HepG2 (cell line): ENCODE measurements around the gene SIRT5. TPM values are rescaled to one million over a fixed set of nuclear protein-coding genes. Genes with fewer than 3 reads are reported as not detected.

ENCODE experiments used
- ATAC-seq: fragments of 200-7000 bp; cut with Tn5 transposase; 3 replicates; pipeline ENCODE4 v1.9.1; 2020; ENCODE audit warnings: mild to moderate bottlenecking, moderate library complexity
- BruUV-seq: library from RNA; stranded (reverse); fragments of 400-500 nt; replicated peaks from 2 replicates; lab custom pipeline; 2021; lab: Mats Ljungman, UMichigan
- CTCF ChIA-PET: fragments of 300-600 bp; formaldehyde crosslinking; extraction: SDS; loops from one replicate; lab custom pipeline; 2021; ENCODE audit warnings: low total read pairs, inconsistent platforms, low intra/inter-chr PET ratio; lab: Yijun Ruan, JAX
- POLR2A ChIA-PET: fragments of 350-600 bp; sonication (Branson Sonifier 250); formaldehyde crosslinking; loops from one replicate; lab custom pipeline; 2020; ENCODE audit warnings: antibody characterized with exemption, inconsistent platforms; lab: Yijun Ruan, JAX
- DNase-seq: peaks from one replicate; pipeline ENCODE4 v3.0.0-alpha.2; 2015; ENCODE audit warnings: low spot score
- FAIRE-seq: peaks from 3 replicates; lab custom pipeline; 2011; peaks lifted over from hg19 to GRCh38; lab: Jason Lieb, UNC
- H2AFZ ChIP-seq: one replicate; pipeline ENCODE4 v1.6.1; 2011; ENCODE audit warnings: low read length, inconsistent platforms
- H3K27ac ChIP-seq: fragments of 300-600 bp; 3 replicates; pipeline ENCODE4 v1.8.0; 2011; ENCODE audit warnings: mixed run types, mild to moderate bottlenecking, mixed read lengths, low read length, inconsistent platforms; ENCODE audit not compliant: insufficient read depth; ENCODE audit errors: extremely low read length
- H3K27me3 ChIP-seq, 2 experiments: fragments of 200-600 bp in 1 of 2; 2 replicates in 1 of 2; 3 replicates in 1 of 2; pipeline versions ENCODE4 v1.6.0 to v1.8.0; 2011; ENCODE audit warnings: low read length in 2 of 2, mild to moderate bottlenecking in 2 of 2, moderate library complexity in 2 of 2, inconsistent platforms in 1 of 2; ENCODE audit not compliant: insufficient read depth in 2 of 2, control insufficient read depth in 1 of 2
- H3K36me3 ChIP-seq, 2 experiments: fragments of 200-600 bp in 1 of 2; replicated peaks in 1 of 2; 2 replicates in 1 of 2; 3 replicates in 1 of 2; pipeline versions ENCODE4 v1.5.1 to v1.8.0; 2011; ENCODE audit warnings: low read length in 2 of 2, inconsistent platforms in 1 of 2; ENCODE audit not compliant: insufficient read depth in 2 of 2, control insufficient read depth in 1 of 2
- H3K4me1 ChIP-seq: 2 replicates; pipeline ENCODE4 v1.5.1; 2012; ENCODE audit warnings: low read length, inconsistent platforms; ENCODE audit not compliant: insufficient read depth
- H3K4me2 ChIP-seq: 2 replicates; pipeline ENCODE4 v1.6.0; 2011; ENCODE audit warnings: low read depth, low read length, inconsistent platforms
- H3K4me3 ChIP-seq, 3 experiments: fragments of 200-600 bp in 1 of 3; sonication (generic), shearing (Covaris generic) in 1 of 3; replicated peaks in 1 of 3; 2 replicates each; pipeline ENCODE4 v1.5.1; 2011 to 2016; ENCODE audit warnings: low read length in 3 of 3, inconsistent platforms in 2 of 3, low read depth in 2 of 3, mild to moderate bottlenecking in 2 of 3, control low read depth in 1 of 3, mixed read lengths in 1 of 3; ENCODE audit not compliant: insufficient read depth in 1 of 3
- H3K79me2 ChIP-seq: one replicate; pipeline ENCODE4 v1.6.1; 2011; ENCODE audit warnings: low read length, inconsistent platforms; ENCODE audit not compliant: insufficient read depth
- H3K9ac ChIP-seq: 2 replicates; pipeline ENCODE4 v1.6.0; 2011; ENCODE audit warnings: mild to moderate bottlenecking, low read depth, low read length, inconsistent platforms; ENCODE audit not compliant: insufficient read depth
- H3K9me3 ChIP-seq: 2 replicates; pipeline ENCODE4 v1.5.1; 2012; ENCODE audit warnings: mild to moderate bottlenecking, low read length
- H4K20me1 ChIP-seq: 2 replicates; pipeline ENCODE4 v1.6.0; 2011; ENCODE audit warnings: inconsistent platforms, mild to moderate bottlenecking, low read length, moderate library complexity; ENCODE audit not compliant: insufficient read depth
- ATF7 ChIP-seq, 2 experiments: fragments of 450-650 bp in 1 of 2; sonication (generic) in 1 of 2; formaldehyde crosslinking in 1 of 2; IDR thresholded peaks; 2 replicates each; pipeline versions ENCODE4 v1.4.0 to v1.6.1; 2016 to 2020; ENCODE audit warnings: antibody characterized with exemption in 1 of 2, mild to moderate bottlenecking in 1 of 2, missing genetic modification reagents in 1 of 2
- ATF7-NPFF ChIP-seq: sonication (generic); formaldehyde crosslinking; IDR thresholded peaks from 2 replicates; pipeline ENCODE4 v1.8.1; 2023; ENCODE audit warnings: mild to moderate bottlenecking, low read depth, missing genetic modification reagents, moderate library complexity
- CHD4 ChIP-seq: fragments of 200-600 bp; sonication (generic); IDR thresholded peaks from 2 replicates; pipeline ENCODE4 v1.7.0; 2017; ENCODE audit warnings: mild to moderate bottlenecking, low read length, borderline replicate concordance
- KDM1A ChIP-seq: IDR thresholded peaks from 2 replicates; pipeline ENCODE4 v1.6.1; 2016; ENCODE audit warnings: missing compliant biosample characterization
- MIER3 ChIP-seq: IDR thresholded peaks from 2 replicates; pipeline ENCODE4 v1.6.1; 2016; ENCODE audit warnings: missing compliant biosample characterization, borderline replicate concordance
- RARG ChIP-seq: sonication (generic); formaldehyde crosslinking; IDR thresholded peaks from 2 replicates; pipeline ENCODE4 v1.4.0; 2020; ENCODE audit warnings: low read depth, mild to moderate bottlenecking, missing genetic modification reagents
- RCOR2 ChIP-seq: IDR thresholded peaks from 2 replicates; pipeline ENCODE4 v1.6.1; 2016; ENCODE audit warnings: missing biosample characterization, missing genetic modification reagents
- SNAI1 ChIP-seq: sonication (generic); formaldehyde crosslinking; IDR thresholded peaks from 2 replicates; pipeline ENCODE4 v1.5.0; 2020; ENCODE audit warnings: mild to moderate bottlenecking, missing genetic modification reagents, borderline replicate concordance
- SOX5 ChIP-seq: IDR thresholded peaks from 2 replicates; pipeline ENCODE4 v1.6.1; 2016; ENCODE audit warnings: borderline replicate concordance
- ZFY ChIP-seq: sonication (generic); formaldehyde crosslinking; IDR thresholded peaks from 2 replicates; pipeline ENCODE4 v1.4.0; 2020; ENCODE audit warnings: missing genetic modification reagents
- ZIK1 ChIP-seq: sonication (generic); formaldehyde crosslinking; IDR thresholded peaks from 2 replicates; pipeline ENCODE4 v1.5.0; 2020; ENCODE audit warnings: mild to moderate bottlenecking, low read depth, missing genetic modification reagents, borderline replicate concordance
- ZNF550 ChIP-seq: sonication (generic); formaldehyde crosslinking; IDR thresholded peaks from 2 replicates; pipeline ENCODE4 v1.4.0; 2020; ENCODE audit warnings: mild to moderate bottlenecking, missing genetic modification reagents, borderline replicate concordance
- ZNF629 ChIP-seq: sonication (generic); formaldehyde crosslinking; conservative IDR thresholded peaks from 2 replicates; pipeline ENCODE4 v1.5.0; 2020; ENCODE audit warnings: missing genetic modification reagents
- WGBS: methylation state at CpG from one replicate; pipeline ENCODE4 v1.1.6; 2017; ENCODE audit warnings: low lambda C conversion rate; 5-methylcytosine and 5-hydroxymethylcytosine counted together
- in situ Hi-C: cut with HindIII; loops from 2 replicates; pipeline ENCODE4 v1.10.0; 2017; ENCODE audit warnings: low pct_unique_long_range_greater_than_20kb; ENCODE audit not compliant: extremely low pct_ligation_motif_present
- intact Hi-C: fragments of 100-400 bp; cut with micrococcal nuclease; formaldehyde crosslinking; loops from one replicate; pipeline ENCODE4 v1.10.0; 2022; ENCODE audit not compliant: unreplicated experiment
- polyA plus RNA-seq, 8 experiments: library from polyadenylated mRNA; depleted of rRNA in 3 of 8; stranded (reverse) in 7 of 8; unstranded in 1 of 8; fragments of >200 nt; fragmentation: Illumina TruSeq in 4 of 8; extraction: Trizol in 4 of 8; gene quantifications; 2 replicates each; pipeline versions ENCODE4 v1.2.1 to v1.2.3, GENCODE V29; 2011 to 2016; ENCODE audit warnings: low read depth in 4 of 8, missing spikeins in 1 of 8, mixed read lengths in 1 of 8; ENCODE audit not compliant: insufficient read depth in 1 of 8
- total RNA-seq, 5 experiments: library from RNA; depleted of rRNA; stranded (reverse); fragments of >200 nt; fragmentation: Illumina TruSeq; extraction: Trizol; gene quantifications; 2 replicates each; pipeline ENCODE4 v1.2.3, GENCODE V29; 2016; ENCODE audit warnings: low read depth in 1 of 5

The SIRT5 gene
- total and polyA plus RNA-seq, 2 of the 13 experiments (the other 11 are each of a cell fraction or from before 2014, with no cell fraction given): 14.1 to 16.6 TPM

DNA sequence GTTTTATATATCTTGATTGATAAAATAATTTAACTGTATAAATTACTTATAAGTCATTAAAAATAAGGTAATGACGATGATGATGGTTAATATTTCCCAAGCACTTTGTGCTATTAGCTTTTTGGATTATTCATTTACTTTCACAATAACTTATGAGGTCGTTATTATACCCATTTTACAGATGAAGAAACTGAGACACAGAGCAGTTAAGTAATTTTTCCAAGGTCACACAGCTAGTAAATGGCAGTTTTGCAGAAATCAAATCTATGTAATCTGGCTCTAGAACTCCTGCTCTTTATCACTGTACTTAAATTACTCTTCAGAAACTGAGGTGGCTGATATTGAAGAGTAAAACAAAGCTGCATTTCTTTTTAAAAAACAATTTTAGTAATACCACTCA is 58.9 kb downstream of the SIRT5 start:
- Histone ChIP-seq H3K4me1 (peaks cover 33% of the 10 kb centered on the region), H3K79me2 (no peaks in the 10 kb centered on the region), H3K4me2 (no peak overlapping the region), H3K36me3 (peaks cover 6 to 45% of the 10 kb centered on the region in 2 experiments), H2AFZ (no peak overlapping the region), H3K27ac (no peak overlapping the region), H3K4me3 (no peak overlapping the region), H3K9me3 (no peaks in the 10 kb centered on the region), H3K9ac (no peak overlapping the region), H4K20me1 (no peaks in the 10 kb centered on the region), H3K27me3 (no peaks in the 10 kb centered on the region)
- no TSS peak for BruUV-seq
- intact Hi-C loops: no loop called here
- FAIRE-seq: no peak
- POLR2A ChIA-PET: no interaction called here
- 96% methylated on average over 2 of the region's 2 CpGs for WGBS
- ATAC-seq: no peak
- TF ChIP-seq ZFY (CRISPR knock-in tag): no peak
- TF ChIP-seq ZNF550 (CRISPR knock-in tag): no peak
- peak; percentile 53; the same call in 1 of the 2 replicates for TF ChIP-seq KDM1A (CRISPR knock-in tag)
- TF ChIP-seq ZIK1 (CRISPR knock-in tag): no peak
- no peak for TF ChIP-seq SOX5 (CRISPR knock-in tag)
- peak; percentile 94 for TF ChIP-seq ZNF629 (CRISPR knock-in tag)
- peak; percentile 44; the same call in 1 of the 2 replicates for TF ChIP-seq RCOR2
- no peak for TF ChIP-seq ATF7-NPFF (CRISPR knock-in tag)
- TF ChIP-seq ATF7 (IDR thresholded peaks at IDR 0.05): peak; percentile 47; the same call in 1 of the 2 replicates
- TF ChIP-seq ATF7 (CRISPR knock-in tag; IDR thresholded peaks at IDR 0.05): no peak
- TF ChIP-seq SNAI1 (CRISPR knock-in tag): no peak
- TF ChIP-seq CHD4: peak; percentile 96; the same call in 1 of the 2 replicates
- no peak for TF ChIP-seq MIER3 (CRISPR knock-in tag)
- TF ChIP-seq RARG (CRISPR knock-in tag): no peak
- no peak for DNase-seq
- in situ Hi-C loops: no loop called here
- CTCF ChIA-PET: no interaction called here
